NCI-H2227 (cell line): ENCODE data around the gene KLHL1.
A peak's percentile ranks its signal among the peaks of the same experiment; 100 is the strongest.
"Not testable (repeated sequence)": the region's sequence is repeated elsewhere in the genome, so short reads cannot be mapped to it uniquely, and the experiment has no call there.

Experiments used
- DNase-seq: peaks from one replicate; lab custom pipeline; 2025; ENCODE audit not compliant: unreplicated experiment; lab: John Stamatoyannopoulos, UW

Gene KLHL1

GRCh38 chr13:70108356-70109105 is at the start of gene KLHL1:
Gene KLHL1, minus strand, starts transcription at chr13:70108452. Its CDS starts 753 bp downstream, at chr13:70107699.
- DNase-seq: peak; percentile 70

DNA sequence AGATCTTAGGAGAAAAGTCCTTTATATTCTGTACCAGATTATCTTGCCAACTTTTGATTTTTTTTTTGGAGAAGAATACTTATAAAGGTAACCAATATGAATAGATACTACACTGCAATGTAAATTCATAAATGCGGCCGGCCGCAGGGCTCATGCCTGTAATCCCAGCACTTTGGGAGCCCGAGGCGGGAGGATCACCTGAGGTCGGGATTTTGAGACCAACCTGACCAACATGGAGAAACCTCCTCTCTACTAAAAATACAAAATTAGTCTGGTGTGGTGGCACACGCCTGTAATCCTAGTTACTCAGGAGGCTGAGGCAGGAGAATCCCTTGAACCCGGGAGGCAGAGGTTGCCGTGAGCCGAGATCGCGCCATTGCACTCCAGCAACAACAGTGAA is 34.4 kb upstream of the KLHL1 start:
- not testable (repeated sequence) for DNase-seq

DNA sequence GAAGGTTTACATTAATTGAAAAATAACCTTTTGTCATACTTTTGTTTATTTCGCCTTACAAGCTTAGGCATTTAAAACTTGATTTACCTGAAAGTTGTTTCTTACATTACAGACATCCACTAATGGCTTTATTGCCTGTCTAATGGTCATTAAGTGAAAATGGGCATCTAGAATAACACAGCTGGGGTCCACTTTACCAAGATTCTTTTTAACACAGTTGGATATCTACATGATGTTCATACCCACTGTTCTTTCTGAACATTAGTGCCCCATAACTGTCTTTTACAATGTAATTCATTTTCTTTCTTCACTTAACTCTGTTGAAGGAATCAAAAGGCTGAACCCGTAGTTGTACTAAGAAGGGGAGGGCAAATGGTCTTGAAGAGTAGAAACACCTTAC is 19.8 kb upstream of the KLHL1 start:
- DNase-seq: peak; percentile 33

- no peak for DNase-seq
Measured at GRCh38 chr13:70125693-70126092, 17.4 kb upstream of the KLHL1 start.

DNA sequence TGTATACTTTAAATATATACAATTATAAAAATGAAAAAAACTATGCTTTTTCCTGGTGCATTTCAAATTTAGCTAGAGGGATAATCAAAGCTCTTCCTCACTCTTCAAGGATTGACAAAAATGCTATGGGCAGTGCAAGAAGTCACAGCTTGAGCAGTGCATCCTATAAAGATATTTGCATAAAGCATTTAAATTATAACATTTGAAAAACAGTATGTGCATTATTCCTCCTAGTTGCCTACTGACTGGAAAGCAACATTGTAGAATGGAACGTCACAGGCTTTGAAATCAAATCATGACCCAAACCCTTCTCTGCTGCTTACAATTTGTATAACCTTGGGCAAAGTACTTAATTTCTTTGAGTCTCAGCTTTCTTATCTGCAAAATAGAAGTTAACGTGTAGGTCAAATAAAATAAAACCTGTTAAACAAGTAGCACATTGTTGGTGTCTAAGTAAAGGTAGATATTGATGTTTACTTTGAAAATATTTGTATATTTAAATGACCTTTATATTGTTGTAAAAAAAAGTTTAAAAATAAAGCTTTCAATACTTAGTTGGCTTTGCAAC is 9.2 kb upstream of the KLHL1 start:
- DNase-seq: no peak

DNA sequence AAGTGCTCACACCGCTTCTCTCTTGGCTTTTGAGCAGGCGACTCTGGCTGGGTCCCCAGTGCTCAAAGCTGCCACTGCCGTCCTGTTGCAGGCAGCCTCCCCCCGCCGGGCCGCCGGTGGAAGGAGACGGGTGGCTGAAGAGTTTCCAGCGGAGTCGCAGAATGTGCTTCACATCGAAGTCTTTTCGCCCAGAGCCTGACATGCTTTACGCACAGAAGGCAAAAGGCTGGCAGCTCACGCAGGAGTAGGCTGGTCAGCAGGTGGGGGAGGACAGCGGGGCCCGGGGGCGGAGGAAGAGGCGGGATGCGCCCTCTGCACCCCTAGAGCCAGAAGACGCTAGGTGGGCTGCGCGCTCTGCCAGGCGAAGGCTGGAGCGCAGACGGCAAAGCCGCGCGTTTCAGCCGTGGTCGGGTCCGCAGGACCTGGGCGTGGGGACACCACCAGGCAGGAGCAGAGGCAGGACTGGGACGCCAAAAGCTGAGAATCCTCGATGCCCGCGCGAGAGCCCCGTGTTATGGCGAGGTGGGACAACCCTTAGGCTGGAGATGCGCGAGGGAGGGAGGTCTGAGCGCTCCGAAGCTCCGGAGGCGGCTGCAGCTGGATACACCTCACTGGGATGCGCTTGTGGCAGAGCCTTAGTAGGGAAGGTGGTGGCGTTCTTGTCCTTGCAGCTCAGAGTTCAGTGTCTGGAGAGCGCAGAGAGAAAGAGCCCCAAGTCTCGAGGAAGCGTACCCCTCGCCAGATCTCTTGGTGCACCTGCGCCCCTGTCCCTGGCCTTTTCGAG is 562 bp downstream of the KLHL1 start, which contains the start of gene ATXN8OS:
ATXN8OS (plus strand) TSS at position 329 of the 784 bp plus-strand sequence.
- peak; percentile 48 for DNase-seq

- DNase-seq: peak; percentile 36
Measured at GRCh38 chr13:70107125-70107497, 1.1 kb downstream of the KLHL1 start.

DNA sequence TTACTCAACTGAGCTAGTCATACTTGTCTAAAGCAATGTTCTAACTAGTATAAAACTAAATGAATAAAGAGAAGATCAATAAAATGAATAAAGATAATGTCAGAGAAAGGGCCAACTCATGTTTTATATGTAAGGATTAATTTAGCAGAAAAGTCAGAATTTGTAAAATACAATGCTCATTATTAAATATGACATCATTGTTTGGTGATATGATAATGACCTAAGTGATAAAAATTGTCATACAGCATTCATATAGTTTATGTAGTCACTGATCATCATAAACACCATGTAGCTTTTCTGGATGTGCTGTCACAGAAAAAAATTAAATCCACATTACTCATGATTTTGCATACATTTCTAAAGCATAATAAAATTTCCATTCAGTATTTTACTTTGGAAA is 3.8 kb downstream of the KLHL1 start:
- no peak for DNase-seq

GRCh38 chr13:70098669-70099068 is 9.6 kb downstream of the KLHL1 start:
- DNase-seq: peak; percentile 14

GRCh38 chr13:70090036-70090723 is 18.1 kb downstream of the KLHL1 start:
- DNase-seq: no peak

- no peak for DNase-seq
Measured at GRCh38 chr13:70088926-70089325, 19.3 kb downstream of the KLHL1 start.

DNA sequence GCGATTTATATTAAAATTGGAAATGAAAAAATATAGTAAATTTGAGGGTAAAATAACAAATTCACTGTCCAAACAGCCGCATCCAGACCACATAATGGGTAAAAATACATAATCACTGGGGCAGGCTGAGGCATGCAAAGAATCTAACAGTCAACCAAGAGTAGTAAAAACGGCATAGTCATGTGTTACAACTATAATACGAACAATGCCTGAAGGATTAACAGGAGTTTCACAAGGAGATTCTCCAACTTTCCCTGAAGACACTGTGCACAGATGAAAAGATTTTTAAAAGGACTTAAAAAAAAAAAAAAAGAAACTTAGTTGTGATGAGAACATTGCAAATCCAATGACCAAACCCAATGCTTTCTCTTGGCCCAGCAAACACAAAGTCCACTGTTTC is 21.0 kb downstream of the KLHL1 start:
- no peak for DNase-seq

DNA sequence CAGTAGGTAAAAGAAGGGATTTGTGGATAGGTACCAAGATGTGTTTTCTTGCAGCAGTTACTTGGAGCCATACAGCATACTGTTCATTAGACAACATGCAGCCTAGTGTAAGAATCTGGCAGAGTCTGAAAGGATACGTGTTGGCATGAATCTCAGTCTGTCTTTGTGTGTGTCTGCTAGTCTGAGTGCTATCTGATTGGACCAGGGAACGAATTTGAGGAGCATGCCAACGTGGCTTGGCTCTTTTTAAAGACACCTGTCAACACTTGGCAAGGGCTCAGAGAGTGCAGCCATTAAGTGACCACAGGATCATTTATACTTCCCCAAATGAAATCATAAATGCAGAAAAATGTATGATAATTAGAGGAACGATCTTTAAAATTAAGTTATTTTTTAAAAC is 28.2 kb downstream of the KLHL1 start:
- no peak for DNase-seq

- no peak for DNase-seq
Measured at GRCh38 chr13:70054572-70054971, 53.7 kb downstream of the KLHL1 start.

DNA sequence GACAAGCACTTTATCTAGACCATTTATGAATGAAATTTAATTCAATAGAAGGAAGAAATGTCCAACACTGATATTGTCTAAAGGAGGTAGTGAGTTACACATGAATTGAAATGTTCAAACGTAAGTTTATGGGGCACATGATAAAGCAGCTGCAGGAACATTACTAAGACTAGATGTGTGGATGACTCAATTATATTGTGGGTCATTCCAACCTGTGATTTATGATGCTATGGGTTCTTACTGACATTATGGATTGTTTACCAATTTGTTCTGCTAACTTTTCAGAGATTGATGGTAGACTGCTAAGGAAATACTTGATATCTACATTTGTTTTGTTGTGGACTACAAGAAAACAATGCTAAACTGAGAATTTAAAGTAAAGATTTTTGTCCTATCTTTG is 56.7 kb downstream of the KLHL1 start:
- no peak for DNase-seq

- DNase-seq: no peak
Measured at GRCh38 chr13:70043685-70044084, 64.6 kb downstream of the KLHL1 start.

DNA sequence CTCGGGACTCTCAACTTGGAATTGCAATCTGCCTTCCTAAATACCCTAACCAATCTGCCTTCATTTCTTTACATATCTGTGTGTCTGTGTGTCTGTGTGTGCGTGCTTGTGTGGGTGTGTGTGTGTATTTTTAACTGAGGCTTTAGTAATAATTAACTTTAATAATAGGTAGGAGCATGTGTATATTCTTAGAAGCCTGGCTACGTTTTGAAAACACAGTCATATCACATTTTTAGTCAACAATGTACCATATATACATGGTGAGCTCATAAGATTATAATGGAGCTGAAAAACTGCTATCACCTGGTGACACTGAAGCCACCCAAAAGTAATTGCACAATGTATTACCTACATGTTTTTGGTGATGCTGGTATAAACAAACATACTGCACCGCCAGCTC is 66.1 kb downstream of the KLHL1 start:
- DNase-seq: no peak

- no peak for DNase-seq
Measured at GRCh38 chr13:70034286-70034685, 74.0 kb downstream of the KLHL1 start.

DNA sequence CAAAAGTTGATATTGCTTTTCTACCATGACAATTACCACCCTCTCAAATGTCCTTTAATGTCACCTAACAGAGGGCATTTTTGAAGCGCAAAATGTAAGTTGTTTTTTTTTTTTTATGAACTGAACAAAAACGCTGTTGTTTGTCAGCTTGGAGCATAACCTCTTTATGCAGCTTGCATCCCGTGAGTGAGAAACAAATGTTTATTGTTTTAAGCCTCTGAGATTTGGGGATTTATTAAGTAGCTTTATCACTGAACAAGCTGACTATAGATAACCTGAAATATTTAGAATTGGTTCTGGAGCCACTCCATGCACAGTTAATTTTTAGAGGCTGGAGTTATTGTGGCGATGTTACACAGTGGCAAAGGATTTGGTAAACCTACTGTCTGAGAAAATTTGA is 80.7 kb downstream of the KLHL1 start:
- no peak for DNase-seq

DNA sequence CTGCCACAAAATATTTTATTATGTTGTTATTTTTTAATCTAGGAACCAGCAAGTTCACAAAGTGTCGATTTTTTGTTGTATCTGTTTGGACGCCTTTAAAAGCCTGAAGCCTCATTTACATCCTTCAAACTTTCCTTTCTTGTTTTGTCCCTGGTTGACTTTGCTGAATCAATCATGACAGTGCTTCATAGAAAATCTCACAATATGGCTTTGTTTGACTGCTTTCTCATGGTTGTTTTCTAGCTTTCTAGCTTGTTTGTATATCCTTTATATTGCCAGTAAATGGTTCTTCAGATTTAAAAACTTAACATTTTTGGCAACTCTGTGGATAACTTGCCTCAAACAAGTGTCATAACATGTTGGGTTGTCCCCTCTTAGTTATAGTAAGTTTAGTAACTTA is 84.7 kb downstream of the KLHL1 start:
- DNase-seq: no peak

DNA sequence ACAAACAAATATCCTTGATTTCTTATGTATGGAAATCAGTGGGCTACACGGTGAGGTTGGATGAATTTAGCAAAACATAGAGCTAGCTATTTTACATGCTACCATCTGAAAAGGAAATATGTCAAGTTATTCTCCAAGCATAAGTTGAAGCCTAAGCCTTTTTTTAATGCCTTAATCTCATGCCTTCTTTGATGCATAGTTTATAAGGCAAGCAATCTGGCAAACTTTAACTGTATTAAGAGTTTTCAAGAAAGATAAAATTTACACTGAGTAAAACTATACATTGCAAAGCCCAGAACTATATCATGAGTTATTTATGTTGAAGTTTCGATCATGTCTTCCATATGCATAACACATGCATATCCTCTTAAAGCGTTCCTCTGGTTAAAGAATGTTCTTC is 85.6 kb downstream of the KLHL1 start:
- no peak for DNase-seq
